HG03571 (cell line): ENCODE results near the gene CIRBP.

Experiments used
- ATAC-seq: cut with Tn5 transposase; IDR thresholded peaks from one replicate; pipeline ENCODE4 v1.9.1; 2021; ENCODE audit not compliant: unreplicated experiment

CIRBP gene

GRCh38 chr19:1230783-1231489, 38.2 kb upstream of the CIRBP start:
- ATAC-seq: no peak

GRCh38 chr19:1231729-1232637, 37.1 kb upstream of the CIRBP start:
- ATAC-seq: no peak

- no peak for ATAC-seq
Observed at GRCh38 chr19:1232652-1233072, 36.5 kb upstream of the CIRBP start.

GRCh38 chr19:1233115-1233667, 35.9 kb upstream of the CIRBP start:
- no peak for ATAC-seq

GRCh38 chr19:1234051-1234954, 34.8 kb upstream of the CIRBP start:
- no peak for ATAC-seq

GRCh38 chr19:1234955-1235380, 34.2 kb upstream of the CIRBP start:
- no peak for ATAC-seq

GRCh38 chr19:1235625-1236538, 33.2 kb upstream of the CIRBP start:
- ATAC-seq: no peak

GRCh38 chr19:1236576-1236975, 32.6 kb upstream of the CIRBP start:
- ATAC-seq: no peak

GRCh38 chr19:1237027-1237659, 32.0 kb upstream of the CIRBP start:
- no peak for ATAC-seq

GRCh38 chr19:1237754-1238368, 31.3 kb upstream of the CIRBP start, which contains the start of gene CBARP:
TSS of gene CBARP (minus strand) at chr19:1238005. CDS start at chr19:1236100, 1,905 bp downstream.
- no peak for ATAC-seq

- ATAC-seq: no peak
Observed at GRCh38 chr19:1238369-1239303, 30.5 kb upstream of the CIRBP start.

GRCh38 chr19:1239420-1239795, 29.7 kb upstream of the CIRBP start:
- no peak for ATAC-seq

GRCh38 chr19:1239796-1240737, 29.1 kb upstream of the CIRBP start:
- ATAC-seq: no peak

- no peak for ATAC-seq
Observed at GRCh38 chr19:1240925-1241324, 28.2 kb upstream of the CIRBP start.

GRCh38 chr19:1241417-1242095, 27.6 kb upstream of the CIRBP start, which contains the start of gene ATP5F1D:
TSS of gene ATP5F1D (plus strand) at chr19:1241751. CDS start at chr19:1241851, 100 bp downstream.
- peak; percentile 49 for ATAC-seq
